GM19395 (cell line): ENCODE results near the gene TAF8.
"Not testable (repeated sequence)": the region's sequence is repeated elsewhere in the genome, so short reads cannot be mapped to it uniquely, and the experiment has no call there.

ENCODE experiments used
- ATAC-seq: cut with Tn5 transposase; IDR thresholded peaks from one replicate; pipeline ENCODE4 v1.9.1; 2021; ENCODE audit warnings: mild to moderate bottlenecking, moderate library complexity; ENCODE audit not compliant: unreplicated experiment

Gene TAF8

GRCh38 chr6:42028234-42029061 is 21.9 kb upstream of the TAF8 start:
- ATAC-seq, result no peak

GRCh38 chr6:42029062-42029685 is 21.1 kb upstream of the TAF8 start:
- ATAC-seq, result no peak

DNA sequence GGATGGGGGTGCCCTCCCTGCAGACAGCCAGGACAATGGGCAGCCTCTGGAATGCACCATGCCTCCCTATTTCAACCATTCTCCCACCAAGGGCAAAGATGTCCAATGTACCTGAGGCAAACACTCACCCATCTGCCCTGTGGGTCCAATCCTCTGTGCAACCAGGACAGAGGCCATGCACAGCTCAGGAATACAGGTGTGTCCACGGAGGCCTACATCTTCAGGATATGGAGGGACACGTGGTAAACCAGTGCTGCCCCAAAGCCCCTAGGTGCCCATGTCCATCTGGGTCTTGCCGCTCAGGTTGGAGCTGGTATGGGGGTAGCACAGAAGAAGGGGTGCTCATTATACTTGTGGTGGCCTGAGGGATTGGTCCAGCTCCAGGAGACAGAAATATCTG is 20.4 kb upstream of the TAF8 start:
- ATAC-seq, result no peak

DNA sequence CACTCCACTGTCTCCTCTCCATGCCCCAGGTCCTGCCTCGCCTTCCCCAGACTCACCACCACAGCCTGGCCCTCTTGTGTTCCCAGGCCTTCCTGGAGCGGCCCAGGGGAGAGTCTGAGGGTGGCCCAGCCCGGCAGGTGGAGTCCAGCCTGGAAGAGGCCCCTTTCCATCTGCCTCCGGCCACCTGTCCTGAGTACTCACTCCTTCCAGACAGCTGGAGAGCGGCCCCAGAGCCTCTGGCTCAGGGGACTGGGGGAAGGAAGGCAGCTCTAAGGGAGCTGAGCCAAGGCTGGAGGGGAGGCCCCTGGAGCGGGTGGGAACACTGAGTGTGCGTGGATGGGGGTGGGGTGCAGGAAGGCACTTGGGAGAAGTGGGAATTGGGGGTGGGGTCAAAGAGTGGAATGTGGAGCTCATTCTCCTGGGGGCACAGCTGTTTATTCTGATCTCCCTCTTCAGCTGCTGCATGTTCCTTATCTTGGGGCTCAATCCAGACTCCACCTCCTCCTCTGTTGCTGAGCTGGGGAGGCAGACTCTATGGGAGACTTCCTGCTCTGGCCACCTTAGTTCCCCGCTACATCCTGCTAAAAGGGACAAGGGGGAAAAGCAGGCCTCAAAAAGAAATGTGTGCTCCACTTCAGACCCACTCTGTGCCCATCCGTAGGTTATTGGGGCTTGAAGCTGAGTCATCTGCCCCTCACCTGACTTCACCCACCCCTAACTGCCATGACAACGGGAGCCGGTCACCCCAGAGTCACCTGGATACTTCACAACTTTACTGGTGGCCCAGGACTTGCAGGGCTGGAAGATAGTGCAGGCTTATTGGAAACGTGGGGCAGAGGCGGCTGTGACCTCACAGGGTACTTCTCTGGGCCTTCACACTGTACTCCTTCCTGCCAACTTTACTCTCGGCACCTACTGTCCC is 19.5 kb upstream of the TAF8 start:
- no peak for ATAC-seq

GRCh38 chr6:42032366-42032765 is 18.0 kb upstream of the TAF8 start:
- no peak for ATAC-seq

DNA sequence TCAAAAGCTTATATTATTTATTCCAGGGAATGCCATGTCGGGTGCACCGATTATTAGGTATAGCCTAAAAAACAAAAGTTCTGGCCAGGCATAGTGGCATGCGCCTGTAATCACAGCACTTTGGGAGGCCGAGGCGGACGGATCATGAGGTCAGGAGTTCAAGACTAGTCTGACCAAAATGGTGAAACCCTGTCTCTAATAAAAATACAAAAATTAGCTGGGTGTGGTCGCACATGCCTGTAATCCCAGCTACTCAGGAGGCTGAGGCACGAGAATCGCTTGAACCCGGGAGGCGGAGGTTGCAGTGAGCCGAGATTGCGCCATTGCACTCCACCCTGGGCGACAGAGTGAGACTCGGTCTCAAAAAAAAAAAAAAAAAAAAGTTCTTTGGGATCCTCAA is 12.7 kb upstream of the TAF8 start:
- ATAC-seq, result not testable (repeated sequence)

- ATAC-seq, result no peak
These were observed 12.2 kb upstream of the TAF8 start for GRCh38 chr6:42038163-42038562.

GRCh38 chr6:42038811-42039408 is 11.4 kb upstream of the TAF8 start:
- no peak for ATAC-seq

DNA sequence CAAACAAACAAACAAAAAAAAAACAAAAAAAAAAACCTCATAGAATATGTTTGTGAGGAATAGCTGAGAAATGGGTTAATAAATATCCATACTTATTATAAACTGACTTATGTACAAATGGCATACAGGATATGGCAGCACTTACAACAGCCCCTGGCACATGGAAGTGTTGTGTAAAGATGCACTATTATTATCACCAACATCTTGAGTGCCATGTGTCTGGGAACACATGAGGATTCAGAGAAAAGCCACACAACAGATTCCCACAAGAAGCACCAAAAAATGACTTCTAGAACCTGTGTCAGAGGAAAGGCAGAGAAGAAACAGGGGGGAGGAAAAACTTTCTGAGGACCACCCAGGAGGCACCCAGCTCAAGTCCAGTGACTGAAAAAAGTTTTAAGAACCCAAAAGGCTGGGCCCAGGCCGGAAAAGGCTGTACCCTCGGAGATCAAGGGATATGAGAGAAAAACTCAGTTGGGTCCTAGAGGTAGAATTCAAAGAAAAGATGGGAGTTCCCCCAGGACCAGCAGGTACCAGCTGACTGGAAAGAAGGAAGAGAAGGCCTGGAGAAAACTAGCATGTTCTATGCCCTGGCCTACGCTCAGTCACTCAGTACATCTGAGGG is 9.4 kb upstream of the TAF8 start:
- ATAC-seq, result no peak

GRCh38 chr6:42041481-42042053 is 8.8 kb upstream of the TAF8 start:
- ATAC-seq, result no peak

- ATAC-seq, result no peak
These were observed 8.2 kb upstream of the TAF8 start for GRCh38 chr6:42042108-42042507.

DNA sequence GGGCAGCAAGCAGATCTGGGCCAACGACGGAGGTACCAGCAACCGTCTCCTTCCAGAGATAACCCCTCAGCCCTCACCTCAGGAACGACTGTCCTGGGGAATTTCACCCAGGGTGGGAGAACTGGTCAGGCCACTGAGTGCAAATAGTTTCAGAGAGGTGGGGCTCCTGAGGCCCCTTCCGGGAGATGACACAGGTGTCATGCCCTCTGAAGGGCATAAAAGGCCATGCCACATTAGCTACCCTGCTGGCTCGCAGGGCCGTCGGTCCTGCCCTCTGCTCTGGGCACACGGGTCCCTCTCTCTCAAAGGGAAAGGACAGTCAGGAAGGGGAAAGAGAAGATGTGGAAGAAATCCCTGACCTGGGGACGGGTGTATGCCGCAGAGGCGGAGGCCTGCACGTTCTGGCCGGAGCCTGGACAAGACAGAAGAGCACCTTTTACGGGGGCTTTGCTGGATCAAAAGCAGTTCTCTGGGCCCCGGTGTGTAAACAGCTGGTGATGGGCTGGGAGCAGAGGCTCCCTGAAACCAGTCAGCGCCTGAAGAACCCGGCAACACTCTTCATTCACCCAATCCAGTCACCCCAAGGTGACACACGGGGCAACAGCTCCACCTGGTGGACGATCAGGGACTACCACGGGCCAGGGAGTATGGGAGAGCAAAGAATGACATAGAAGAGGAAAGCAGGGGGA is 6.4 kb upstream of the TAF8 start:
- no peak for ATAC-seq

GRCh38 chr6:42045538-42046460 is 4.5 kb upstream of the TAF8 start:
- ATAC-seq, result no peak

GRCh38 chr6:42046464-42047212 is 3.7 kb upstream of the TAF8 start:
- ATAC-seq, result no peak

DNA sequence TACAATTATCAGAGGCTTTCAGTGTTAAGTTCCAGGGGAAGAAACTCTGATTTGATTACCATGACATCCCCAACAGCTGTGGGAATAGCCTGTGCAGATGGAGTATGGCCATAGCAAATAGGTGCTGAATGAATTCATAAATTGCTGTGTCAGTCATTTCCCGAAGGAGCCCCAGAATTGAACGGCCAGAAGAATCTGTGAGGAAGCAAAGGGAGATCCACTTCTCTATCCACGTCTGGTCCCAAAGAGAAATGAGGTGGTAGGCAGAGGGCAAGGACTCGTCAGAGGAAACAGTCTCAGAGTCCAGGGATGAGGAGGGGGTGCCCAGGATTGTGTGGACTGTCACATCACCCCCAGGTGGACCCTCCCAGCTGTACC is 3.1 kb upstream of the TAF8 start:
- ATAC-seq, result no peak

GRCh38 chr6:42047790-42048405 is 2.4 kb upstream of the TAF8 start:
- ATAC-seq, result no peak

GRCh38 chr6:42049116-42049809 is 1.1 kb upstream of the TAF8 start:
- no peak for ATAC-seq
